Cardiac muscle cell (in vitro differentiated cells and primary cell): ENCODE data around the gene ALDH6A1. TPM values are rescaled to one million over a fixed set of nuclear protein-coding genes. Genes with fewer than 3 reads are reported as not detected.

Experiments
- DNase-seq, 2 donors: peaks; one replicate each; pipeline versions ENCODE4 v3.0.0 to v3.0.0-alpha.2; 2010 to 2017; ENCODE audit warnings: low read depth in 1 of 2, low spot score in 1 of 2
- H3K27ac ChIP-seq: fragments of 200-600 bp; sonication (generic); 2 replicates; pipeline ENCODE4 v1.5.1; 2016
- H3K27me3 ChIP-seq: fragments of 200-600 bp; sonication (generic); 2 replicates; pipeline ENCODE4 v1.6.0; 2016; ENCODE audit warnings: control low read depth
- H3K36me3 ChIP-seq: fragments of 200-600 bp; sonication (generic); 2 replicates; pipeline ENCODE4 v1.5.1; 2016; ENCODE audit warnings: control low read depth
- H3K4me1 ChIP-seq: fragments of 200-600 bp; sonication (generic); 2 replicates; pipeline ENCODE4 v1.8.1; 2017; ENCODE audit warnings: low read depth, mild to moderate bottlenecking, mixed run types
- H3K4me3 ChIP-seq: fragments of 200-600 bp; sonication (generic); 2 replicates; pipeline ENCODE4 v1.5.1; 2016; ENCODE audit warnings: mild to moderate bottlenecking
- H3K9me3 ChIP-seq: fragments of 200-600 bp; sonication (generic); 2 replicates; pipeline ENCODE4 v1.5.1; 2017; ENCODE audit warnings: low read depth, mild to moderate bottlenecking, control low read depth
- CTCF ChIP-seq: IDR thresholded peaks from 2 replicates; pipeline ENCODE4 v1.5.1; 2012; ENCODE audit warnings: low read depth, mild to moderate bottlenecking, low read length
- polyA plus RNA-seq: library from polyadenylated mRNA; unstranded; fragments of >200 nt; fragmentation: Nextera tagmentation; extraction: Ambion mirVana; gene quantifications from 2 replicates; pipeline ENCODE4 v1.2.1, GENCODE V29; 2016
- total RNA-seq: library from RNA; depleted of rRNA; stranded (reverse); fragments of >200 nt; gene quantifications from 2 replicates; pipeline ENCODE4 v1.2.3, GENCODE V29; 2016

The ALDH6A1 gene
- total and polyA plus RNA-seq, 2 experiments from 2014 or later = 53.7 to 55.5 TPM

- no peak for DNase-seq
- Histone ChIP-seq H3K4me1 (no peaks in the 10 kb centered on the region), H3K4me3 (peak overlapping the region; percentile 66), H3K36me3 (no peaks in the 10 kb centered on the region), H3K27me3 (no peaks in the 10 kb centered on the region), H3K9me3 (no peaks in the 10 kb centered on the region), H3K27ac (peak overlapping the region; percentile 90)
- TF ChIP-seq CTCF = no peak
These were observed 423 bp downstream of the ALDH6A1 start for GRCh38 chr14:74083784-74084276.

GRCh38 chr14:74083161-74083560 lies 1.1 kb downstream of the ALDH6A1 start:
- no peaks in the 10 kb centered on the region for H3K36me3 ChIP-seq
- no peak for TF ChIP-seq CTCF
- H3K4me3 ChIP-seq = peak overlapping the region; percentile 66
- DNase-seq = no peak
- peak overlapping the region; percentile 90 for H3K27ac ChIP-seq
- no peaks in the 10 kb centered on the region for H3K4me1 ChIP-seq
- no peaks in the 10 kb centered on the region for H3K27me3 ChIP-seq
- H3K9me3 ChIP-seq = no peaks in the 10 kb centered on the region

DNA sequence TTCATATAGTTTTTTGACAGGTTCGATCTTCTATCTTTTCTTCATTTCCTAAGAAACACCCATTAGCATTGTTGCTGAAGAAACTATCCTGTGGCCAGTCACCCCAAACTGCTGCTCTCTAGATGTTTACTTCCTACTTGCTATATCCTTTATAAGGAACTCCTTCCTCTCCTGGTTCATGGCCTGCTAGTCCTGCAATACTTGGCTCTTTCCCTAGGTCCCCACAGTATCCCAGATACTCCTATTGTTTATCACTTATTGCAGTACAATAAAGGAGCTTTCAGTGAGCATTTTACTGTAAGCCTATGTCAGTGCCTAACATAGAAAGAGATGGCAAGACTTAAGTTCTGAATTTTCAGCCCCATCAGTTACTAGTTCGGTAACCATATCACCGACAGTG lies 2.8 kb downstream of the ALDH6A1 start:
- DNase-seq = no peak
- Histone ChIP-seq H3K9me3 (no peaks in the 10 kb centered on the region), H3K36me3 (no peaks in the 10 kb centered on the region), H3K4me1 (no peaks in the 10 kb centered on the region), H3K4me3 (no peak overlapping the region), H3K27ac (no peak overlapping the region), H3K27me3 (no peaks in the 10 kb centered on the region)
- TF ChIP-seq CTCF = no peak

- Histone ChIP-seq H3K27ac (no peak overlapping the region), H3K4me3 (no peak overlapping the region), H3K36me3 (no peaks in the 10 kb centered on the region), H3K27me3 (no peaks in the 10 kb centered on the region), H3K9me3 (no peaks in the 10 kb centered on the region), H3K4me1 (no peaks in the 10 kb centered on the region)
- no peak for TF ChIP-seq CTCF
- no peak for DNase-seq
These were observed 3.3 kb downstream of the ALDH6A1 start for GRCh38 chr14:74080820-74081460.

- no peak for TF ChIP-seq CTCF
These were observed 6.9 kb downstream of the ALDH6A1 start for GRCh38 chr14:74077401-74077800.

More at GRCh38 chr14:74077401-74077800, 6.9 kb downstream of the ALDH6A1 start:
- no peak for DNase-seq
- no peak overlapping the region for H3K4me3 ChIP-seq
- H3K36me3 ChIP-seq = peaks cover 8% of the 10 kb centered on the region
- H3K9me3 ChIP-seq = no peaks in the 10 kb centered on the region
- no peaks in the 10 kb centered on the region for H3K4me1 ChIP-seq
- no peaks in the 10 kb centered on the region for H3K27me3 ChIP-seq
- H3K27ac ChIP-seq = no peak overlapping the region
